Measurements from ENCODE around the gene HYLS1.
"Not testable (repeated sequence)": the region's sequence is repeated elsewhere in the genome, so short reads cannot be mapped to it uniquely, and the experiment has no call there.

The HYLS1 gene

GRCh38 chr11:125887373-125888324 lies at the start of gene HYLS1:
Gene HYLS1, plus strand, starts transcription at chr11:125887668. Its CDS starts 11,701 bp downstream, at chr11:125899369.
- in situ Hi-C loops (cut with MboI; ENCODE audit: low sequenced_read_pairs), result no loop called here

- in situ Hi-C loops (cut with MboI; ENCODE audit: low sequenced_read_pairs), result no loop called here
These were observed 45.0 kb upstream of the HYLS1 start for GRCh38 chr11:125842321-125842948.

GRCh38 chr11:125846188-125846587 lies 41.3 kb upstream of the HYLS1 start:
- in situ Hi-C loops (cut with MboI; ENCODE audit: low sequenced_read_pairs), result no loop called here

GRCh38 chr11:125857670-125858069 lies 29.8 kb upstream of the HYLS1 start:
- in situ Hi-C loops (cut with MboI; ENCODE audit: low sequenced_read_pairs), result not testable (repeated sequence)

GRCh38 chr11:125862786-125863185 lies 24.7 kb upstream of the HYLS1 start:
- in situ Hi-C loops (cut with MboI; ENCODE audit: low sequenced_read_pairs), result not testable (repeated sequence)

- in situ Hi-C loops (cut with MboI; ENCODE audit: low sequenced_read_pairs), result not testable (repeated sequence)
These were observed 22.1 kb upstream of the HYLS1 start for GRCh38 chr11:125865354-125865753.

GRCh38 chr11:125869521-125869920 lies 17.9 kb upstream of the HYLS1 start:
- in situ Hi-C loops (cut with MboI; ENCODE audit: low sequenced_read_pairs), result no loop called here

- in situ Hi-C loops (cut with MboI; ENCODE audit: low sequenced_read_pairs), result no loop called here
These were observed 15.9 kb upstream of the HYLS1 start for GRCh38 chr11:125871391-125872137.

- in situ Hi-C loops (cut with MboI; ENCODE audit: low sequenced_read_pairs), result no loop called here
These were observed 15.4 kb upstream of the HYLS1 start for GRCh38 chr11:125872138-125872491.

GRCh38 chr11:125873881-125874555 lies 13.4 kb upstream of the HYLS1 start:
- in situ Hi-C loops (cut with MboI; ENCODE audit: low sequenced_read_pairs), result no loop called here

GRCh38 chr11:125874556-125875124 lies 12.8 kb upstream of the HYLS1 start:
- in situ Hi-C loops (cut with MboI; ENCODE audit: low sequenced_read_pairs), result no loop called here

GRCh38 chr11:125881291-125881690 lies 6.2 kb upstream of the HYLS1 start:
- in situ Hi-C loops (cut with MboI; ENCODE audit: low sequenced_read_pairs), result no loop called here

GRCh38 chr11:125883375-125883774 lies 4.1 kb upstream of the HYLS1 start:
- in situ Hi-C loops (cut with MboI; ENCODE audit: low sequenced_read_pairs), result no loop called here

GRCh38 chr11:125886997-125887372 lies 483 bp upstream of the HYLS1 start:
- in situ Hi-C loops (cut with MboI; ENCODE audit: low sequenced_read_pairs), result no loop called here

GRCh38 chr11:125890447-125891100 lies 3.1 kb downstream of the HYLS1 start:
- in situ Hi-C loops (cut with MboI; ENCODE audit: low sequenced_read_pairs), result no loop called here

- in situ Hi-C loops (cut with MboI; ENCODE audit: low sequenced_read_pairs), result no loop called here
These were observed 4.6 kb downstream of the HYLS1 start for GRCh38 chr11:125892071-125892470.

- in situ Hi-C loops (cut with MboI; ENCODE audit: low sequenced_read_pairs), result no loop called here
These were observed 5.5 kb downstream of the HYLS1 start for GRCh38 chr11:125892994-125893393.

- in situ Hi-C loops (cut with MboI; ENCODE audit: low sequenced_read_pairs), result loop anchor here (25.0 kb wide), 1 partner anchor 285 kb away; no protein-coding TSS in a partner anchor
These were observed 14.4 kb downstream of the HYLS1 start for GRCh38 chr11:125901872-125902271.

- in situ Hi-C loops (cut with MboI; ENCODE audit: low sequenced_read_pairs), result loop anchor here (25.0 kb wide), 1 partner anchor 285 kb away; no protein-coding TSS in a partner anchor
These were observed 14.9 kb downstream of the HYLS1 start for GRCh38 chr11:125902277-125902926.
